ENCODE measurements around the gene PAQR5. TPM values are rescaled to one million over a fixed set of nuclear protein-coding genes. Genes with fewer than 3 reads are reported as not detected.

PAQR5 gene
- total and polyA plus RNA-seq, 9 of the 15 experiments (the other 6 are each of a cell fraction or from before 2014, with no cell fraction given): 0.04 to 0.08 TPM; not detected in 7

GRCh38 chr15:69402816-69403215 is 104.1 kb downstream of the PAQR5 start (continued):
- TF ChIP-seq THRB (CRISPR knock-in tag; conservative IDR thresholded peaks at IDR 0.05) (no peak), ELF1 (tag; IDR thresholded peaks at IDR 0.05) (no peak), ZKSCAN3 (CRISPR knock-in tag; IDR thresholded peaks at IDR 0.05) (no peak), TSC22D4 (tag; IDR thresholded peaks at IDR 0.05) (no peak)

- DNase-seq (ENCODE audit: extremely low read depth in 1 of 4, low spot score in 3 of 4) (no peak), ATAC-seq (no peak), FAIRE-seq (no peak)
- intact Hi-C loops (cut with micrococcal nuclease) (no loop called here), in situ Hi-C loops (cut with MboI) (loop anchor here (5.0 kb wide), 1 partner anchor 346 kb away; no protein-coding TSS in a partner anchor)
- H3K27ac ChIP-seq (ENCODE audit: extremely low read depth, low read depth, low read length): no peak overlapping the region
- H3K9ac ChIP-seq (ENCODE audit: insufficient read depth in 1 of 2, low read depth in 2 of 2, low read length in 2 of 2): no peak overlapping the region
- CTCF ChIA-PET (ENCODE audit: low intra/inter-chr PET ratio): interaction anchor here (0.7 kb wide), 1 partner anchor 80 kb away, joined by 3 read pairs; no protein-coding TSS in a partner anchor
- no peaks in the 10 kb centered on the region for H3K79me2 ChIP-seq (ENCODE audit: control insufficient read depth, insufficient read depth, low read length)
- TF ChIP-seq SIX5 (IDR thresholded peaks at IDR 0.05; ENCODE audit: borderline replicate concordance in 1 of 2, insufficient read depth in 1 of 2, low read depth in 1 of 2, low read length in 2 of 2) (no peak), MAZ (CRISPR knock-in tag; conservative IDR thresholded peaks at IDR 0.05 in 1 of 2, IDR thresholded peaks at IDR 0.05 in 1 of 2) (no peak), ARID3B (CRISPR knock-in tag; IDR thresholded peaks at IDR 0.05; ENCODE audit: borderline replicate concordance) (no peak), HDAC8 (tag; IDR thresholded peaks at IDR 0.05) (no peak), ZNF436 (CRISPR knock-in tag; IDR thresholded peaks at IDR 0.05) (no peak), HLTF (IDR thresholded peaks at IDR 0.05) (no peak), JUN (IDR thresholded peaks at IDR 0.05; ENCODE audit: borderline replicate concordance, low read depth, low read length) (no peak), JUN (CRISPR knock-in tag; IDR thresholded peaks at IDR 0.05; ENCODE audit: borderline replicate concordance) (no peak), TRIM24 (IDR thresholded peaks at IDR 0.05) (no peak), GTF3C2 (IDR thresholded peaks at IDR 0.05; ENCODE audit: borderline replicate concordance, extremely low read depth, insufficient read length) (no peak), SNAPC5 (CRISPR knock-in tag; IDR thresholded peaks at IDR 0.05) (no peak), NBN (IDR thresholded peaks at IDR 0.05; ENCODE audit: low read depth) (no peak)
- H2AFZ ChIP-seq (ENCODE audit: low read depth, low read length): no peak overlapping the region
- no peaks in the 10 kb centered on the region for H3K36me3 ChIP-seq (ENCODE audit: control insufficient read depth, insufficient read depth, low read length)
- BruUV-seq (replicated peaks): no TSS peak
- H3K4me3 ChIP-seq: no peak overlapping the region
- H3K4me1 ChIP-seq (replicated peaks in 1 of 2; ENCODE audit: control insufficient read depth in 2 of 2, insufficient read depth in 2 of 2, low read length in 2 of 2): no peaks in the 10 kb centered on the region; a peak in 1 of 5 replicates
- no peaks in the 10 kb centered on the region for H3K9me3 ChIP-seq (replicated peaks; ENCODE audit: control insufficient read depth, insufficient read depth, low read depth, low read length)
- H3K27me3 ChIP-seq (ENCODE audit: control insufficient read depth in 2 of 2, insufficient read depth in 2 of 2, low read length in 2 of 2): peaks cover 0 to 16% of the 10 kb centered on the region in 2 experiments; a peak in 1 of 5 replicates
- no peak overlapping the region for H3K4me2 ChIP-seq (ENCODE audit: insufficient read depth, low read length)
- no peaks in the 10 kb centered on the region for H4K20me1 ChIP-seq (replicated peaks; ENCODE audit: control insufficient read depth, insufficient read depth, low read length)
- no peaks in the 10 kb centered on the region for H3K9me1 ChIP-seq (ENCODE audit: control insufficient read depth, insufficient read depth, low read length)
- POLR2A ChIA-PET: interaction anchor here (1.5 kb wide), 1 partner anchor 52 kb away, joined by 4 read pairs; no protein-coding TSS in a partner anchor
- 18% methylated on average over 4 of the region's 4 CpGs for WGBS (ENCODE audit: insufficient coverage, low coverage, missing lambda C conversion rate)
Measured at GRCh38 chr15:69403594-69403993, 104.9 kb downstream of the PAQR5 start.
